Ascending aorta (tissue), 2 donors: ENCODE results near the gene CHKA. TPM values are rescaled to one million over a fixed set of nuclear protein-coding genes. Genes with fewer than 3 reads are reported as not detected.
A peak's percentile ranks its signal among the peaks of the same experiment; 100 is the strongest.

Experiments
- DNase-seq, 2 donors: peaks; one replicate each; pipeline ENCODE4 v3.0.0-alpha.2; 2019; ENCODE audit warnings: low spot score in 2 of 2
- H3K27ac ChIP-seq, 2 donors: fragments of 200-600 bp; sonication (generic); one replicate each; pipeline ENCODE4 v1.5.1; 2016 to 2017; ENCODE audit warnings: mild to moderate bottlenecking in 1 of 2
- H3K27me3 ChIP-seq: fragments of 200-600 bp; sonication (generic); one replicate; pipeline ENCODE4 v1.5.1; 2017
- H3K36me3 ChIP-seq, 2 donors: fragments of 200-600 bp; sonication (generic); one replicate each; pipeline ENCODE4 v1.5.1; 2016
- H3K4me1 ChIP-seq, 2 donors: fragments of 200-600 bp; sonication (generic); one replicate each; pipeline ENCODE4 v1.5.1; 2016 to 2017; ENCODE audit warnings: mild to moderate bottlenecking in 1 of 2
- H3K4me3 ChIP-seq, 2 donors: fragments of 200-600 bp; sonication (generic); one replicate each; pipeline ENCODE4 v1.5.1; 2016 to 2017; ENCODE audit warnings: mild to moderate bottlenecking in 1 of 2
- H3K9me3 ChIP-seq, 2 donors: fragments of 200-600 bp; sonication (generic); one replicate each; pipeline ENCODE4 v1.5.1; 2016
- intact Hi-C: fragments of 100-400 bp; cut with DNase I; formaldehyde crosslinking; loops from one replicate; pipeline ENCODE4 v1.15.1; 2023
- total RNA-seq: library from RNA; depleted of rRNA; stranded (reverse); fragments of >200 nt; gene quantifications from one replicate; pipeline ENCODE4 v1.1.0, GENCODE V29; 2016
- TF ChIP-seq, protein P1 (sequence below), 3 experiments: fragments of 200-600 bp in 2 of 3; fragments of 450-650 bp in 1 of 3; sonication (generic) in 2 of 3; IDR thresholded peaks; one replicate each; pipeline ENCODE4 v1.5.1; 2016 to 2019; ENCODE audit warnings: antibody characterized with exemption in 3 of 3, mild to moderate bottlenecking in 1 of 3, moderate library complexity in 1 of 3

The CHKA gene
- total RNA-seq, 1 donor from 2014 or later = 10.1 TPM

DNA sequence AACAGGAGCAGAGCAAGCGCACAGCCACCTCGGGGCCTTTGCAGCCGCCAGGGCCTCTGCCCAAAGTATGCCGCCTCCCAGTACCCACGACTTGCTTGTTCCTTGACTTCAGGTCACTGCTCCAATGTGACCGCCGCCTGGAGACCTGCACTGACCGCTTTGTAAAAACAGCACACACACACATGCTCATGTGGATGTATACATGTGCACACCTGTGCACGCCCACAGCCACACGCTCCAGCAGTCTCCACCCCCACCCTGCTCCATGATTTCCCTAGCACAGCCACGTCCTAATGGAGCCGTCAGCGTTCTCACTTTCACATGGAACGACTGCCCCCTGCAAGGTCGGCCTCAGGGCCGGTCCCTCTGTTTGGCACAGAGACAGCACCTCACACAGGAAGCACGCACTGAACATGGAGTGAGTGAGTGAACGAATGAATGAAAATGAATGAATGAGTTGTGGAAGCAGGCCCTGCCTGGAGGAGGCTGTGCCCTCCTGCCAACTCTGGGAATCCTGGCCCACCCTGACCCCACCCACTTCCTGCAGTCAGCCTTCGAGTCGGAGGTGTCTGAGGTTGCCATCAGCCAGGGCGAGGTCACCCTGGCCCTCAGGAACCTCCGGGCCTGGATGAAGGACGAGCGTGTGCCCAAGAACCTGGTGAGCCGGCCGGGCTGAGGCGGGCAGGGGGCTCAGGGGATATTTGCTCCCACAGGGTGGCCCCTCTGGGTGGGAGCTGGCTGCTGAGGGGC lies 103.0 kb downstream of the CHKA start:
- no peak for DNase-seq
- no peaks in the 10 kb centered on the region for H3K9me3 ChIP-seq
- TF ChIP-seq, protein P1, sequence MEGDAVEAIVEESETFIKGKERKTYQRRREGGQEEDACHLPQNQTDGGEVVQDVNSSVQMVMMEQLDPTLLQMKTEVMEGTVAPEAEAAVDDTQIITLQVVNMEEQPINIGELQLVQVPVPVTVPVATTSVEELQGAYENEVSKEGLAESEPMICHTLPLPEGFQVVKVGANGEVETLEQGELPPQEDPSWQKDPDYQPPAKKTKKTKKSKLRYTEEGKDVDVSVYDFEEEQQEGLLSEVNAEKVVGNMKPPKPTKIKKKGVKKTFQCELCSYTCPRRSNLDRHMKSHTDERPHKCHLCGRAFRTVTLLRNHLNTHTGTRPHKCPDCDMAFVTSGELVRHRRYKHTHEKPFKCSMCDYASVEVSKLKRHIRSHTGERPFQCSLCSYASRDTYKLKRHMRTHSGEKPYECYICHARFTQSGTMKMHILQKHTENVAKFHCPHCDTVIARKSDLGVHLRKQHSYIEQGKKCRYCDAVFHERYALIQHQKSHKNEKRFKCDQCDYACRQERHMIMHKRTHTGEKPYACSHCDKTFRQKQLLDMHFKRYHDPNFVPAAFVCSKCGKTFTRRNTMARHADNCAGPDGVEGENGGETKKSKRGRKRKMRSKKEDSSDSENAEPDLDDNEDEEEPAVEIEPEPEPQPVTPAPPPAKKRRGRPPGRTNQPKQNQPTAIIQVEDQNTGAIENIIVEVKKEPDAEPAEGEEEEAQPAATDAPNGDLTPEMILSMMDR (IDR thresholded peaks at IDR 0.05) = no peak
- intact Hi-C loops = loop anchor here (10.0 kb wide), 1 partner anchor 427 kb away; no protein-coding TSS in a partner anchor
- H3K27me3 ChIP-seq = no peaks in the 10 kb centered on the region
- no peak overlapping the region for H3K4me3 ChIP-seq
- H3K36me3 ChIP-seq = no peaks in the 10 kb centered on the region
- H3K27ac ChIP-seq = no peak overlapping the region
- peaks cover 0 to 9% of the 10 kb centered on the region in 2 donors for H3K4me1 ChIP-seq

DNA sequence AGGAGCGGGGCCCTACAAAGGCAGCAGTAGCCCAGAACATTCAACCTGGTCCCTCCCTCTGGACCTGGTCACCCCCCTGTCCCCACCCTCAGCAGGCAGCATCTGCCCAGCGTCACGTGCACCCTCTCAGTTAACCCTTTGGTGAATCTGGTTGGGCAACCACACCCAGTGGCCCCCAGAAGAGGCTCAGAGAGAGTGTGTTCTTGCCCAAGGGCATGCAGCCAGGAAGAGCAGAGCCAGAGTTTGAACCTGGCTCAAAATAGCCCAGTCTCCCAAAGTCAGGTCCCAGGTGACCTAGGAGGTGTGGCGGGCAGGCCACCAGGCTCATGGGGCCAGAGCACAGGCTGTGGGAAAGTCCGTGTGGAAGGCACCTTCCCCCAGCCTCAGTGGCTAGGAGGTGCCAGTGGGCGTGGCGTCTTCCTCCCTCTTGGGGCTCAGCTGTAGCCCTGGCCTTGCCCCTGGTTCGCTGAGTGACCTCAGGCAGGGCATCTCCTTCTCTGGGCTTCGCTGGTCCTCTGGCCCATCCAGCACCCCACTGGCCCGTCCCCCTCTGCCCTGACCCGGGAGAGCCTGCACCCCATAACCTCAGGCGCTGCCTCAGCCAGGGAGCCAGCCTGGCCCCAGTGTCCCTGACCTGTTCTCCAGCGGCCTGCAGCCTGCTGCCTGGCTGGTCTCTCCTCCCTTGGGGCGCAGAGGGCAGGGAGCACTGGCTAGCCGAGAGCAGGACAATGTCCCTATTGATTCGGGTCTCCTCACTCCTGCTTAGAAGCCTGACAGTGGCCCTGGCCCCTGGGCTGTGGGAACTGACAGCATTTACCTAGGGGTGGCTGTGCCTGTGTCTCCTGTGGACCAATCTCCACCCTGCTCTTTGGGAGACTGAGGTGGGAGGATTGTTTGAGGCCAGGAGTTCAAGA lies 104.0 kb downstream of the CHKA start:
- Histone ChIP-seq H3K9me3 (no peaks in the 10 kb centered on the region), H3K27me3 (no peaks in the 10 kb centered on the region), H3K27ac (no peak overlapping the region), H3K36me3 (no peaks in the 10 kb centered on the region), H3K4me1 (peaks cover 0 to 9% of the 10 kb centered on the region in 2 donors), H3K4me3 (no peak overlapping the region)
- intact Hi-C loops = loop anchor here (10.0 kb wide), 1 partner anchor 428 kb away; no protein-coding TSS in a partner anchor
- no peak for DNase-seq
- TF ChIP-seq, protein P1 (IDR thresholded peaks at IDR 0.05) = no peak

DNA sequence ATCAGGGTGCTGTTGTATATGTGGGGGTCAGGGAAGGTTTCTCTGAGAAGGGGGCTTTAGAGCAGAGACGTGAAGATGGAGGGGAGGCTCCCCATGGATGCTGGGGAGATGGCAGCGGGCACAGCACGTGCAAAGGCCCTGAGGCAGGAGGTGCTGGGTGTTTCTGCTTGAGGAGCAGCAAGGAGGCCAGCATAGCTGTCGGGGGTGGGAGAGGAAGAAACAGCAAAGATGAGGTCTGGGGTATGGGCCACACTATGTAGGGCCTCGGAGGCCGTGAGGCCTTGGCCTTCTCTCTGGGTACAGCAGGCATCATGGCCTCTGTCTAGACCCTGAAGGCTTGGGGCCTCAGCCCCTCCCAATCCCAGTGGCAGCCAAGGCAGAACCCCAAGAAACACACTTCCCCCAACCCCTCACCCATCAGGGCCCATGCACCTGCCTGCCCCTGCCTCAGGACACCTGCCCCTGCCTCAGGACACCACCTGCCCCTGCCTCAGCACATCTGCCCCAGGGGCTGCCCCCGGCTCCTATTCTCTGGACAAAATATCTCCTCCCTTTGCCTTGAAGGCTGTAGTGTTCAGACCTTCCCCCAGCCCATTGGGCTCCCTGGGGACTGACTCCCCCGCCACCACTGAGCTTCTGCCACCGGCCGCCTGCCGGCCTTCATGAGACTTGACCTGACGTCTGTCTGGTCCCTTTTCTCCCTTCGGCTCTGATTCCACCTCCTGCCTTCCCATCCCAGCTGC lies 104.9 kb downstream of the CHKA start:
- TF ChIP-seq, protein P1 (IDR thresholded peaks at IDR 0.05) = no peak
- H3K36me3 ChIP-seq = no peaks in the 10 kb centered on the region
- H3K4me1 ChIP-seq = peaks cover 0 to 15% of the 10 kb centered on the region in 2 donors
- H3K27ac ChIP-seq = no peak overlapping the region
- intact Hi-C loops = loop anchor here (10.0 kb wide), 1 partner anchor 428 kb away; no protein-coding TSS in a partner anchor
- H3K4me3 ChIP-seq = no peak overlapping the region
- DNase-seq = no peak
- no peaks in the 10 kb centered on the region for H3K9me3 ChIP-seq
- no peaks in the 10 kb centered on the region for H3K27me3 ChIP-seq

DNA sequence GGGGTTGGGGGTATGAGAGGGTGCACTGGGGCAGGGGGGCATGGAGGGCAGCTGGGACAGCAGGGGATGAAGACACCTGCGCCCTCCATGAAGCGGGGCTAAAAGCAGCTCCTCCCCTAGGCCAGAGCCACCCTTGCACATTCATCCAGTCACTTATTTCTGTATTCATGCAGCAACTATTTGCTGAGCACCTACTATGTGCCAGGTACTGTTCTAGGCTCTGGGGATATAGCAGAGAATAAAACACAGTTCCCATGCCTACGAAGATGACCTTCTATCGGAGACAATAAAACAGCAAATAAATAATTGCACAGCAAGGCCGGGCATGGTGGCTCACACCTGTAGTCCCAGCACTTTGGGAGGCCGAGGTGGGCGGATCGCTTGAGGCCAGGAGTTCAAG lies 105.7 kb downstream of the CHKA start:
- Histone ChIP-seq H3K27me3 (no peaks in the 10 kb centered on the region), H3K4me1 (peaks cover 4 to 22% of the 10 kb centered on the region in 2 donors), H3K9me3 (no peaks in the 10 kb centered on the region), H3K27ac (no peak overlapping the region), H3K4me3 (no peak overlapping the region), H3K36me3 (no peaks in the 10 kb centered on the region)
- intact Hi-C loops = loop anchor here (10.0 kb wide), 1 partner anchor 429 kb away; no protein-coding TSS in a partner anchor
- DNase-seq = no peak
- TF ChIP-seq, protein P1 (IDR thresholded peaks at IDR 0.05) = no peak

DNA sequence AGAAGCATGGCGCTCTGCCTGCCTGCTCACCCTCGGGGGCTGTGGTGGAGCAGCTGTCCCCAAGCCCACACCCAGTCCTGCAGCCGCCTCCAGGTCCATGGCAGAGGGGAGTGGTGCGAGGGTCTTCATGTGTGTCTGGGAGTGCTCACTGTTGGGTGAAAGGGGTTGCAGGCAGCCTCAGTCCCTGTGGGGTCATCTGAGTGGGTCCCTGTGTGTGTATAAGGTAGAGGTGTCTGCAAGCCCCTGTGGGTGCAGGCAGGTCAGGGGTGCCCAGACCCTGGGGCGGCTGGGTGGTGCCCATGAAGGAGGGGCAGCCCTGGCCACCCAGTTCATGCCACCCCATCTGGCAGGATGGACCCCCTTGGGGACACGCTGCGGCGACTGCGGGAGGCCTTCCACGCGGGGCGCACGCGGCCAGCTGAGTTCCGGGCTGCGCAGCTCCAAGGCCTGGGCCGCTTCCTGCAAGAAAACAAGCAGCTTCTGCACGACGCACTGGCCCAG lies 106.2 kb downstream of the CHKA start:
- no peaks in the 10 kb centered on the region for H3K27me3 ChIP-seq
- no peak for DNase-seq
- H3K27ac ChIP-seq = peak overlapping the region in 1 of 2 donors; percentile 56
- TF ChIP-seq, protein P1 (IDR thresholded peaks at IDR 0.05) = no peak
- intact Hi-C loops = loop anchor here (10.0 kb wide), 1 partner anchor 430 kb away; no protein-coding TSS in a partner anchor
- H3K9me3 ChIP-seq = no peaks in the 10 kb centered on the region
- peaks cover 6 to 24% of the 10 kb centered on the region in 2 donors for H3K4me1 ChIP-seq
- no peaks in the 10 kb centered on the region for H3K36me3 ChIP-seq
- no peak overlapping the region for H3K4me3 ChIP-seq
